Ramos (cell line): ENCODE data around the gene CORO7.

Experiments used
- in situ Hi-C: fragments of 300-500 bp; cut with MboI; formaldehyde crosslinking; loops from one replicate; pipeline ENCODE4 v1.14.3; 2022; ENCODE audit warnings: low sequenced_read_pairs; ENCODE audit not compliant: unreplicated experiment

CORO7 gene

DNA sequence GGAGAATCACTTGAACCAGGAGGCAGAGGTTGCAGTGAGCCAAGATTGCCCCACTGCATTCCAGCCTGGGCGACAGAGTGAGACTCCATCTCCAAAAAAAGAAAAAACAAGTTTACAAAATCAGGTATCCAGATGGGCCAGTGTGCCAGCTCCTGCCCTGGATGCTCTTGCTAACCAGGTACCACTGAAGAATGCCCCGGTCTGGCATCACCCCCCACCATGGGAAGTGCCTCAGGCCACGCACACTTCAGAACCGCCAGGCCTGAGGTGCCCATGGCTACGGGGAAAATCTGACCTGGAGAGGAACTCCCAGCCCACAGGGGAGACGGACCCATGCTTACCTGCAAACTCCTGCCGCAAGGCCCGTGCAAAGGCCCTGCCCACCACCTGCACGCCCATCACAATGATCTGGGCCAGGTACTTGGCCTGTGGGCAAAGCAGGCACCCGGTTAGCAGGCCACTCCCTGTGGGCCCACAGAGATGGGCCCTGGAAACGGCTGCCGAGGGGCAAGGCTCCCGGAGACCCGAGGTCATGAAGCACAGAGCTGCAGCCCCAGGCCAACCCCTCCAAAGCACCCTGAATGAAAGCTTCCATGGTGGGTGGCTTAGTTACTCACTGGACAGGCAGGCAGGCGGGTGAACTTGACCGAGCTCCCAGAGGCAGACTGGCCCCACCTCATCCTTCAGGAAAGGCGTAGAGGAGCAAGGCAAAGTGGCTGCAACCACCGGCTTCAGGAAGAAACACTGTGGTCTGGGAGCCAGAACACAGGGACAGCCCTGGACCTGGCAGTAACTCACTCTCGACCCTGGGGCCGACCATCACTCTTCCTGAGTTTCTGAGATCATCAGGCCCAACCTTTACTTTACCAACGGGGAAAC, 73.3 kb downstream of the CORO7 start:
- in situ Hi-C loops = no loop called here

DNA sequence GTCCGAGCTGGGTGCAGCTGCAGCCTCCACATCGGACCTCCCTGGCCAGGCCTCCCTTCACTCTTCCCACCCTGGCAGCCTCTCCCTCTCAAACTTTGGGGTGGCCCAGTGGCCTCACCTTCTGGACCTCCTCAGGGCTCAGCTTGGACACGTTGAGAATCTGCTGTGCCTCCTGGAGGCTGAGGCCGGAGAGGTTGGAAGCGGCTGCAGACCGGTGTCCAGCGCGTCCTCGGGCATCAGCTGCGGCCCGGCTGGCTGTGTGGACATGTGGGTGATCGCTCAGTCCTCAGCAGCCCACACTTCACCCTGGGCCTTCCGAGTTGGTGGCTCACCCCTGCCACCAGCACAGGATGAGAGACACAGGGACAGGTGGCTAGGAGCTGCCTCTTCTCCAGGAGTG, 75.1 kb downstream of the CORO7 start:
- in situ Hi-C loops = no loop called here

GRCh38 chr16:4340443-4340842, 76.0 kb downstream of the CORO7 start:
- in situ Hi-C loops = no loop called here

- in situ Hi-C loops = no loop called here
Observed at GRCh38 chr16:4339909-4340308, 76.5 kb downstream of the CORO7 start.

- in situ Hi-C loops = no loop called here
Observed at GRCh38 chr16:4339455-4339854, 76.9 kb downstream of the CORO7 start.

- in situ Hi-C loops = no loop called here
Observed at GRCh38 chr16:4338712-4339299, 77.6 kb downstream of the CORO7 start.

DNA sequence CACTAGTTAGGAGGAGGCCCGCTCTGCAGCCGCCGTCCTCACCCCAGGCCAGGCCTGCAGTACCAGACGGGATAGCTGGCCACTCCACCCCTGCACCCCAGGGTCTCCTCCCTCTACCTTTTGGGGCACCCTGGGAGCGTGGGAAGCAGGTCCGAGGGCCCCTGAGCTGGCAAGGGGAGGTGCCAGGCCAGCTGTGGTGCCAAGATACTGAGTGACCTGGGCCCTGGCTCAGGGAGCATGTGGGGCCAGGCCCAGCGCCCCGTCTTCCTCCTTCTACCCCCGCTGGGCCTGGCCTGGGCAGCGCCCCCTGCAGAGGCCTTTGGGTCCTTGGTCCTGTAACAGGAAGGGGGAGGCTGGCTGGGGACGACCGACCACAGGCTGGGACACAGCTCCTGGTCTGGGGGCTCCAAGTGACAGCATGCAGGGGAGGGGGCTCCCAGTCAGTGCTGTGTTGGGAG, 78.2 kb downstream of the CORO7 start:
- in situ Hi-C loops = no loop called here

GRCh38 chr16:4337540-4338088, 78.8 kb downstream of the CORO7 start:
- in situ Hi-C loops = no loop called here

- in situ Hi-C loops = no loop called here
Observed at GRCh38 chr16:4336701-4337539, 79.5 kb downstream of the CORO7 start.

DNA sequence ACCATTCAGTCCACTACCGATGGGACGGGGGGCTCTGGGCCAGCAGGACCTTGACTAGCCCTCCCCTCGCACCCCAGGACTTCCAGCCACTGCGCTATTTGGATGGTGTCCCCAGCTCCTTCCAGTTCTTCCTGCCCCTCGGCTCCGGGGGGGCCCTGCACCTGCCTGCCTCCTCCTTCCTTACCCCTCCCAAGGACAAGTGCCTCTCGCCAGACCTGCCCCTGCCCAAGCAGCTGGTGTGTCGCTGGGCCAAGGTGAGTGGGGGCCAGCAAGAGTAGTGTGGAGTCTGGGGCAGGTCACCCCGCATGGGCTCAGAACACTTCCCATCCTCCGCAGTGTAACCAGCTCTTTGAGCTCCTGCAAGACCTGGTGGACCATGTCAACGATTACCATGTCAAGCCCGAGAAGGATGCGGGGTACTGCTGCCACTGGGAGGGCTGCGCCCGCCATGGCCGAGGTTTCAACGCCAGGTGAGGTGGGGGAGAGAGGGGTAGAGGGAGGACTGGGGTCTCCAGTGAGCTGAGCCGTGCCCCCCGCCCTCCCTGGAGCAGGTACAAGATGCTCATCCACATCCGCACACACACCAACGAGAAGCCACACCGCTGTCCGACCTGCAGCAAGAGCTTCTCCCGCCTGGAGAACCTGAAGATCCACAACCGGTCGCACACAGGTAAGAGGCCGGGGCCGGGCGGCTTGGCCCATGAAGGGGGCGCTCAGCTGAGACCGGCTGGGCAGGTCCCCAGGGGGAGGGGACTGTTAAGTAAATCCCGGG, 81.5 kb downstream of the CORO7 start:
- in situ Hi-C loops = loop anchor here (5.0 kb wide), 1 partner anchor 43 kb away; no protein-coding TSS in a partner anchor

- in situ Hi-C loops = loop anchor here (5.0 kb wide), 1 partner anchor 41 kb away; no protein-coding TSS in a partner anchor
Observed at GRCh38 chr16:4333714-4334113, 82.7 kb downstream of the CORO7 start.

GRCh38 chr16:4333308-4333638, 83.1 kb downstream of the CORO7 start:
- in situ Hi-C loops = loop anchor here (5.0 kb wide), 1 partner anchor 41 kb away; no protein-coding TSS in a partner anchor

DNA sequence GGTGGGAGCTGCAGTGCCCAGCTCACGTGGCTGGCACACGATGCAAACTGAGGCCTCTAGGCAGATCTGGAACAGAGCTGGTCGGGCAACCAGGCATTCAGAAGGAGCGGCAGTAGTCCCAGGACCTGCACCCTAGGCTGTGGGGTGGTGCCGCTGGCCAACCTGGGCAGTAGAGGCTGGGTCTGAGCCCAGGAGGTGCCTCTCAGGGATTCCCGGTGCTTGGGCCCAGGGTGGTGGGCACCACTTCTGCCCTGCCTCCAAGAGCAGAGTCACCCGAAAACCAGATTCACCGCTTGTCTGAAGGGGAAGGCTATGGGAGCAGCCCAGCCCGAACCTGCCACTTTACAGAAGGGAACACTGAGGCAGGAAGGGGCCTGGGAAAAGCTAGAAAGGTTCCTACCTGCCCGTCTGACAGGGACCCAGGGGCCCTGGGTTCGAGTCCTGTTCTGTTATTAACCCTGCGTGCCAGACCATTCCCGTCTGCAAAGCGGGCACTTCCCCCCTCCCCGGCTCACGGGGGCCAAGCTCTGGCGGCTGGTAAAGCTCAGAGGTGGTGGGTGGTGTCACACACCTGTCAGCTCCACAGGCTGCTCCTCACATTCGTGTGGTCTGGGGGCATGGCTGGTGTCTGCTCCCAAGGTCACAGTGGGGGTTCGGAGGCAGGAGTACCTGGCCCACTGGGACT, 83.6 kb downstream of the CORO7 start:
- in situ Hi-C loops = loop anchor here (5.0 kb wide), 1 partner anchor 40 kb away; no protein-coding TSS in a partner anchor

DNA sequence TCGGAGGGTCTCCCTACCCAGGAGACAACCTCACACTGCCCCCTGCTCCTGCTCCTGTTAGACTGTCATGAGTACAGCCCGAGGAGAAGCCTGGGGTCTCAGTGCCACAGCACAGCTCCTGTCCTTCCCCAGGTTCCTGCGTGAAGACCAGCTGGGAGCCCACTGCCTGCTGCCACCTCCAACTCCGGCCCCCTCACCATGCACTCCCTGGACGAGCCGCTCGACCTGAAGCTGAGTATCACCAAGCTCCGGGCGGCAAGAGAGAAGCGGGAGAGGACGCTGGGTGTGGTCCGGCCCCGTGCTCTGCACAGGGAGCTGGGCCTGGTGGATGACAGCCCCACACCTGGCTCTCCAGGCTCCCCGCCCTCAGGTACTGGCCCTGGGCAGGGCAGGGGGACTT, 84.3 kb downstream of the CORO7 start:
- in situ Hi-C loops = loop anchor here (5.0 kb wide), 1 partner anchor 40 kb away; no protein-coding TSS in a partner anchor

GRCh38 chr16:4330277-4330874, 86.0 kb downstream of the CORO7 start:
- in situ Hi-C loops = loop anchor here (5.0 kb wide), 1 partner anchor 38 kb away; no protein-coding TSS in a partner anchor

DNA sequence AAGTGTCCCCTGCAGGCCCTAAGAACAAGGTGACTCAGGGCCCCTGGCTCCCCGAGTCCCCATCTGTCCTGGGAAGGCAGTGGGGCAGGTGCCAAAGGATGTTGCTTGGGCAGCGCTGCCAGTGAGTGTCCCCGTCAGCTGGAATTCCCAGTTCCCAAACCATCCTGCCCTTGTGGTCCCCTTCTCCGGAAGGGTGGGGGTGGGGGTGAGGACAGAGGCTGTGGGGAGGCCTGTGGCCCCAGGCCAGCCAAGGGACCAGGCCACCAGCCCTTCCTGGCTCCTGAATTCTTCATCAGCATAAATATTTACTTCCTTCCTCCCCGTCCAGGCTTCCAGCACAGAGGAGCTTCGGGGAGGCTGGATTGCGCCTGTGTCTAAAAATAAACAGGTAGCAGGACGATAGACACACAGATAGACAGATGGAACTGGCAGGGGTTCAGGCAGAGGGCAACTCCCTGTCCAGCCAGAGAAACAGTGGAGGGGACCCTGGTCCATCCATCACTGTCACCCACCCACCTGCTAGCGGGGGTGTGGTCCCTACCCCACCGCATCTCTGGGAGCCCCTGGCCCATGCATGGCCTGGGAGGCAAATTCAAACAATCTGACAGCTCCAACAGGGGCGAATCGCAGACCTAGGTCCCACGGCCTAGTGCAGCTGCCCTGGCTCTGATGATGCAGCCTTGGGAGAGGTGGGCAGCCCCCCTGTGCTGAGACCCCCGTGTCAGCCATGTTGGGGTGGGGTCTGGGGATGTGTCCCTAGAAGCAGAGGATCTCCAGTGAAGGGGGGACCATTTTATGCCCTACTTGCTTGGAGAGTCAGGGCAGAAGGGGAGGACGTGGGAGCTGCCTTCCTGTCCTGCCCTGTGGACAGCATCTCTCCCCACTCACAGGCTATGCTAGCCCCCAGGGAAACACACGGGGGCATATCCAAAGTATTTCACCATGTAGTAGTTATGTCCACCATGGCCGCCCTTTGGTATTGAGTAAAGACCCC, 87.3 kb downstream of the CORO7 start:
- in situ Hi-C loops = loop anchor here (10.0 kb wide), 1 partner anchor 134 kb away; no protein-coding TSS in a partner anchor
